Measurements from ENCODE around the gene MAST3. TPM values are rescaled to one million over a fixed set of nuclear protein-coding genes. Genes with fewer than 3 reads are reported as not detected.

The MAST3 gene
- total and polyA plus RNA-seq, 2 of the 13 experiments (the other 11 are each of a cell fraction or from before 2014, with no cell fraction given), result 4.1 to 4.6 TPM

GRCh38 chr19:18135712-18136584 is 38.4 kb downstream of the MAST3 start (continued):
- TF ChIP-seq NFAT5 (CRISPR knock-in tag; IDR thresholded peaks at IDR 0.05) (no peak), NR2F6 (IDR thresholded peaks at IDR 0.05) (peak; percentile 61), NR2F6 (CRISPR knock-in tag; IDR thresholded peaks at IDR 0.05) (peak; percentile 52; the same call in 1 of the 2 replicates), ZNF773 (CRISPR knock-in tag; IDR thresholded peaks at IDR 0.05; ENCODE audit: borderline replicate concordance) (no peak), HNF4G (IDR thresholded peaks at IDR 0.05; ENCODE audit: borderline replicate concordance, low read depth, low read length) (no peak), HNF4G (CRISPR knock-in tag; IDR thresholded peaks at IDR 0.05; ENCODE audit: borderline replicate concordance, low read depth) (no peak), ZSCAN21 (CRISPR knock-in tag; IDR thresholded peaks at IDR 0.05; ENCODE audit: borderline replicate concordance) (no peak), SIN3B (IDR thresholded peaks at IDR 0.05; ENCODE audit: low read length) (no peak), E2F2 (CRISPR knock-in tag; IDR thresholded peaks at IDR 0.05; ENCODE audit: borderline replicate concordance) (no peak), RARG (CRISPR knock-in tag; IDR thresholded peaks at IDR 0.05; ENCODE audit: low read depth) (no peak), XRCC5 (optimal IDR thresholded peaks at IDR 0.05; ENCODE audit: low read length) (peak; percentile 42), GMEB1 (CRISPR knock-in tag; IDR thresholded peaks at IDR 0.05; ENCODE audit: borderline replicate concordance) (peak; percentile 45; the same call in 1 of the 2 replicates), NFE2L1 (CRISPR knock-in tag; IDR thresholded peaks at IDR 0.05; ENCODE audit: borderline replicate concordance) (no peak), CEBPZ (IDR thresholded peaks at IDR 0.05; ENCODE audit: low read length) (no peak), HOXA5 (CRISPR knock-in tag; IDR thresholded peaks at IDR 0.05) (no peak)
- TF ChIP-seq, protein P1, sequence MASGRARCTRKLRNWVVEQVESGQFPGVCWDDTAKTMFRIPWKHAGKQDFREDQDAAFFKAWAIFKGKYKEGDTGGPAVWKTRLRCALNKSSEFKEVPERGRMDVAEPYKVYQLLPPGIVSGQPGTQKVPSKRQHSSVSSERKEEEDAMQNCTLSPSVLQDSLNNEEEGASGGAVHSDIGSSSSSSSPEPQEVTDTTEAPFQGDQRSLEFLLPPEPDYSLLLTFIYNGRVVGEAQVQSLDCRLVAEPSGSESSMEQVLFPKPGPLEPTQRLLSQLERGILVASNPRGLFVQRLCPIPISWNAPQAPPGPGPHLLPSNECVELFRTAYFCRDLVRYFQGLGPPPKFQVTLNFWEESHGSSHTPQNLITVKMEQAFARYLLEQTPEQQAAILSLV (CRISPR knock-in tag; IDR thresholded peaks at IDR 0.05; ENCODE audit: borderline replicate concordance), result 0 out of 2 replicates have a peak, but pooled peaks have one; percentile 32

Data from HepG2 (cell line).